Muscle layer of colon (tissue), 2 donors: Measurements from ENCODE around the gene MGAT5B.

Experiments
- H3K27ac ChIP-seq: one replicate; pipeline ENCODE4 v1.7.0; 2013; ENCODE audit warnings: low read depth, mild to moderate bottlenecking, low read length, moderate library complexity
- H3K27me3 ChIP-seq, 2 donors: one replicate each; pipeline ENCODE4 v1.7.0; 2013; ENCODE audit warnings: low read length in 2 of 2, mild to moderate bottlenecking in 2 of 2; ENCODE audit not compliant: insufficient read depth in 2 of 2, control insufficient read depth in 1 of 2
- H3K36me3 ChIP-seq: one replicate; pipeline ENCODE4 v1.7.0; 2013; ENCODE audit warnings: mild to moderate bottlenecking, low read length; ENCODE audit not compliant: insufficient read depth
- H3K4me1 ChIP-seq: one replicate; pipeline ENCODE4 v1.7.0; 2013; ENCODE audit warnings: mild to moderate bottlenecking, low read length; ENCODE audit not compliant: insufficient read depth
- H3K4me3 ChIP-seq, 2 donors: one replicate each; pipeline ENCODE4 v1.7.0; 2013; ENCODE audit warnings: low read length in 2 of 2, low read depth in 1 of 2, mild to moderate bottlenecking in 1 of 2, moderate library complexity in 1 of 2
- H3K9ac ChIP-seq: one replicate; pipeline ENCODE4 v1.7.0; 2013; ENCODE audit warnings: low read length
- H3K9me3 ChIP-seq: one replicate; pipeline ENCODE4 v1.7.0; 2013; ENCODE audit warnings: mild to moderate bottlenecking, low read length
- donor health status: abdominal sarcoma.
- donor health status: Adenocarcinoma of cecum.

MGAT5B gene

DNA sequence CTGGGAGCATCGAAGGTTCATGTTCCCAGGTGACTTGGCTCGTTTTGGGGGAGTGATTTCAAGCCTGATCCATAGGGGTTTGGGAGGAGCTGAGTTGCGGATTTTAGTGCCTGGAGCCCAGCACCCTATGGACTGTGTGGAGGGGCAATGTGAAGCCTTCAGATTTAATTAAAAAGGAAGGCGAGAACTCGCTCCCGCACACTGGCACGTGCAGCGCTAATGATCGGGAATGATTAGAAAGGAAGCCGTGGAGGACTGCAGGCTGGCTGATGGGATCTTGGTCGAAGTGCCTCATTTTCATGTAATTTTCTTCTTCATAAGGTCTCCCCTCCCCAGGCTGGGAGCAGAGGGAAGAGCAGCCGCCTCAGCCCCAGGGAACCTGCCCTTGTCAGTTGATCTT lies 12.8 kb downstream of the MGAT5B start:
- H3K36me3 ChIP-seq: no peaks in the 10 kb centered on the region
- H3K27me3 ChIP-seq: peaks cover 0 to 12% of the 10 kb centered on the region in 2 donors
- H3K27ac ChIP-seq: no peak overlapping the region
- H3K9me3 ChIP-seq: no peaks in the 10 kb centered on the region
- no peak overlapping the region for H3K9ac ChIP-seq
- H3K4me3 ChIP-seq: no peak overlapping the region
- H3K4me1 ChIP-seq: no peaks in the 10 kb centered on the region

- no peak overlapping the region for H3K27ac ChIP-seq
- H3K4me3 ChIP-seq: no peak overlapping the region
- no peaks in the 10 kb centered on the region for H3K36me3 ChIP-seq
- H3K9ac ChIP-seq: no peak overlapping the region
- peaks cover 0 to 12% of the 10 kb centered on the region in 2 donors for H3K27me3 ChIP-seq
- H3K9me3 ChIP-seq: no peaks in the 10 kb centered on the region
- H3K4me1 ChIP-seq: no peaks in the 10 kb centered on the region
Observed at GRCh38 chr17:76881408-76881807, 13.2 kb downstream of the MGAT5B start.

DNA sequence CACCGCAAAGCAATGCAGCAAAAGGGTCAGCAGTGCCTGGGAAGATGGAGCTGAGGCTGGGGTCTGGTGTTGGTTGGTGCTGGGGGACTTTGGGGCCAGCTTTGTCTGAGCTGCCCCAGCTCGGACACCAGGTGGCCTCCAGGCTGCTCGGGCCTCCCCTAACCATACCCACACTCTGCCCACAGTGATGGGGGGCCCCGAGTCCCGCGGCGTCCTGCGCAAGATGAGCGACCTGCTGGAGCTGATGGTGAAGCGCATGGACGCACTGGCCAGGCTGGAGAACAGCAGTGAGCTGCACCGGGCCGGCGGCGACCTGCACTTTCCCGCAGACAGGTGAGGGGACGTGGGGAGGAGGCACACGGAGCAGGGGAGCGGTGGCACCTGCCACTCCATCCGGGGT lies 13.8 kb downstream of the MGAT5B start:
- H3K36me3 ChIP-seq: no peaks in the 10 kb centered on the region
- no peak overlapping the region for H3K9ac ChIP-seq
- H3K9me3 ChIP-seq: no peaks in the 10 kb centered on the region
- H3K4me3 ChIP-seq: no peak overlapping the region
- no peaks in the 10 kb centered on the region for H3K4me1 ChIP-seq
- H3K27me3 ChIP-seq: peaks cover 0 to 12% of the 10 kb centered on the region in 2 donors
- H3K27ac ChIP-seq: no peak overlapping the region

DNA sequence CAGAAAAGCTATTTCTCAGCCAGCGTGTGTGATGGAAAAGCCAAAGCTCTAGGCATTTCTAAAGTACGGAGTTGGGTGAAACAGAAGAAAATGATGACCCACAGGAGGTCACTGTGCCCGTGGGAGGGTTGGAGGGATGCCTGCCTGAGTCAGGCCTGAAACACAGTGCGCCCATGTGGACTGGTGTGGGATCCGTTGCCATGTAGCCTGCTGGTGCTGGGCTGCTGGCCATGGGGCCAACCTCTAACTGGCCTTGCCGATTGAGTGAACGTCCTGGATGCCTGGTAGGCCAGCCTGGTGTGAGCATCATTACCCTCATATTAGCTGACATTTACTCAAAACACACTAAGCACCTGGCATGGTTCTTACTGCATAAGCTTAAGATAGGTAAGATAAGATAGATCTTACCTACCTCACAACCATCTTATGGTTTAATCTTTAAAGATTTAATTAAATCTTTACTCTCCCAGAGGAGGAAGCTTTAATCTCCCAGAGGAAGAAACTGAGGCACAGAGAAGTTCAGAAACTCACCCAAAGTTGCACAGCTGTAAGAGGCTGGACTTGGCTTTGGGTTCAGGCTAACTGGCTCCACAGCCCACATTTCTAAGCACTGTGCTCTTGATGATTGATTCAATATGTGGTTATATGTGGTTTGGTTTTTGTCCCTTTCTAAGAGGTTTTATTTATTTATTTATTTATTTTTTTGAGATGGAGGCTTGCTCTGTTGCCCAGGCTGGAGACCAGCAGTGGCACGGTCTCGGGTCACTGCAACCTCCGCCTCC lies 15.7 kb downstream of the MGAT5B start:
- peaks cover 0 to 8% of the 10 kb centered on the region in 2 donors for H3K27me3 ChIP-seq
- H3K9me3 ChIP-seq: no peaks in the 10 kb centered on the region
- H3K4me1 ChIP-seq: no peaks in the 10 kb centered on the region
- H3K4me3 ChIP-seq: no peak overlapping the region
- no peak overlapping the region for H3K9ac ChIP-seq
- no peak overlapping the region for H3K27ac ChIP-seq
- no peaks in the 10 kb centered on the region for H3K36me3 ChIP-seq

- H3K4me3 ChIP-seq: no peak overlapping the region
- H3K4me1 ChIP-seq: no peaks in the 10 kb centered on the region
- peaks cover 0 to 4% of the 10 kb centered on the region in 2 donors for H3K27me3 ChIP-seq
- no peaks in the 10 kb centered on the region for H3K9me3 ChIP-seq
- H3K9ac ChIP-seq: no peak overlapping the region
- H3K27ac ChIP-seq: no peak overlapping the region
- H3K36me3 ChIP-seq: no peaks in the 10 kb centered on the region
Observed at GRCh38 chr17:76884995-76885893, 17.0 kb downstream of the MGAT5B start.

GRCh38 chr17:76885894-76886290 lies 17.7 kb downstream of the MGAT5B start:
- H3K9ac ChIP-seq: no peak overlapping the region
- peaks cover 0 to 4% of the 10 kb centered on the region in 2 donors for H3K27me3 ChIP-seq
- H3K9me3 ChIP-seq: no peaks in the 10 kb centered on the region
- no peak overlapping the region for H3K27ac ChIP-seq
- no peaks in the 10 kb centered on the region for H3K36me3 ChIP-seq
- H3K4me3 ChIP-seq: no peak overlapping the region
- H3K4me1 ChIP-seq: no peaks in the 10 kb centered on the region

DNA sequence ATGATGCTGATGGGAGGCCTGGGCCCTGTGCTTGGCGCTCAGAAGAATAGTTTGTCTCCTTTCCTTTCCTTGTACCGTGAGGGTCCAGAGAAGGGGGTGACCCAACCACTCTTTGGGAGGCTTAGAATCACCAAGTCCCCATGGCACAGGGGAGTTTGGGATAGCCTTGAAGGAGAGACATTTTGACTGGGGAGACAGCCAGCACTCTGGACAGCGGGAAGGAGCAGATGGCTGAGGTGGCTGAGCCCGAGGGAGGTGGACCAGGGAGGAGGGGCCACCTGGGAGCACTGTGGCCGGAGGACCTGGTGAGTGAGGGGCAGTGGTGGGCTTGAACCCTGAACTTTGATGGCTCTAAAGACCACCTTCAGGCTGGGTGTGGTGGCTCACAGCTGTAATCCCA lies 18.2 kb downstream of the MGAT5B start:
- Histone ChIP-seq H3K36me3 (no peaks in the 10 kb centered on the region), H3K9me3 (no peaks in the 10 kb centered on the region), H3K27me3 (peaks cover 0 to 4% of the 10 kb centered on the region in 2 donors), H3K4me3 (no peak overlapping the region), H3K4me1 (no peaks in the 10 kb centered on the region), H3K27ac (no peak overlapping the region), H3K9ac (no peak overlapping the region)

DNA sequence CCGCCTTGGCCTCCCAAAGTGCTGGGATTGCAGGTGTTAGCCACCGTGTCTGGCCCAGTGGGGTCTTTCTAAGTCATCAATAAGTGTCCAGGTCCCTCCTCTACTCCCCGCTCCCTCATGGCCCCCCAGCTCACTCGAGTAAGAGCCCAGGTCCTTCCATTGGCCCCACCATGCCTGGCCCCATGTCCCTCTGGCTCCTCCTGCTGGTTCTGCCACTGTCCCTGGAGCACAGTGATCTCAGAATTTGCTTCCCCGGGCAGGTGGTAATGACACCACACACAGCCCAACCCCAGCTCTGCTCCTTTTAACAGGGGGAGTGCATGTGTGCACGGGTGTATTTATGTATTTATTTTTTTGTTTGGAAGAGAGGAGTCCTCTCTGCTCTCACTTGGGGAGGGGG lies 19.6 kb downstream of the MGAT5B start:
- no peaks in the 10 kb centered on the region for H3K36me3 ChIP-seq
- no peak overlapping the region for H3K27ac ChIP-seq
- no peaks in the 10 kb centered on the region for H3K9me3 ChIP-seq
- peaks cover 0 to 4% of the 10 kb centered on the region in 2 donors for H3K27me3 ChIP-seq
- H3K9ac ChIP-seq: no peak overlapping the region
- H3K4me1 ChIP-seq: no peaks in the 10 kb centered on the region
- H3K4me3 ChIP-seq: no peak overlapping the region

DNA sequence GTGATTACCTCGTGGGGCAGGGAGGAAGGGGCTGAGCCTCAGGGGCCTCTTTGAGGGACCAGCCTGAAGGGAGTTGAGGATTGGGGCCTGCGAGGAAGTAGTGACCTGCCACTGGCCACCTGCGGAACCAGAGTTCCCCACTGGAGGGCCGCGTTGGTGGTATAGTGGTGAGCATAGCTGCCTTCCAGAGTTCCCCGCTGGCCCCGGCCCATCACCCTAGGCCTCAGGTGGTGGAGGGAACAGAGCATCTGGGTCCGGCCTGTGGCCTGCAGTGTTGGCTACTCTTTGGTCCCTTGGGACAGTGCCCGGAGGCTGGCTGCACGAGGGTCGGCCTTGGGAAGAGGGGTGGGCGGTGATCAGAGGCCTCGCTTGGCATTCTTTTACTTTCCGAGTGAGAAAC lies 20.5 kb downstream of the MGAT5B start:
- H3K36me3 ChIP-seq: no peaks in the 10 kb centered on the region
- no peak overlapping the region for H3K9ac ChIP-seq
- H3K27ac ChIP-seq: no peak overlapping the region
- H3K4me3 ChIP-seq: no peak overlapping the region
- no peaks in the 10 kb centered on the region for H3K4me1 ChIP-seq
- no peaks in the 10 kb centered on the region for H3K9me3 ChIP-seq
- peaks cover 0 to 4% of the 10 kb centered on the region in 2 donors for H3K27me3 ChIP-seq

DNA sequence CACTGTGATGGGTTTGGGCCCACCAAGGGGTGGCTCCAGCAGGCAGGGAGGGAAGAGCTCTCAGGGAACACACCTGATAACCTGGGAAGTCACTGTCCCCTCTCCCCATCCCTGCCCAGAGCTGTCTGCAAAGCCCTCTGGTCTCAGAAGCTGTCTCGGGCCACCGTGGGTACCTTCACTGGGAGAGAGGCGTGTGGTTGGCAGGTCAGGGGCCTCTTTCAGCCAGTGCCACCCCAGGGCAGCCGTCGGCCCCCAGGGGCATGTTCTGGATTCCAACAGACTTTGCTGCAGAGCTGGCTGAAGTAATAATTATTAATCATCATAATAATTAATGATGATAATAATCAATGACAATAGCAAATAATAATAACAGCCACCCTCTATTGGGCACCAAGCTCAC lies 21.1 kb downstream of the MGAT5B start:
- Histone ChIP-seq H3K9ac (no peak overlapping the region), H3K36me3 (no peaks in the 10 kb centered on the region), H3K27me3 (peaks cover 0 to 4% of the 10 kb centered on the region in 2 donors), H3K27ac (no peak overlapping the region), H3K4me1 (no peaks in the 10 kb centered on the region), H3K4me3 (no peak overlapping the region), H3K9me3 (no peaks in the 10 kb centered on the region)

DNA sequence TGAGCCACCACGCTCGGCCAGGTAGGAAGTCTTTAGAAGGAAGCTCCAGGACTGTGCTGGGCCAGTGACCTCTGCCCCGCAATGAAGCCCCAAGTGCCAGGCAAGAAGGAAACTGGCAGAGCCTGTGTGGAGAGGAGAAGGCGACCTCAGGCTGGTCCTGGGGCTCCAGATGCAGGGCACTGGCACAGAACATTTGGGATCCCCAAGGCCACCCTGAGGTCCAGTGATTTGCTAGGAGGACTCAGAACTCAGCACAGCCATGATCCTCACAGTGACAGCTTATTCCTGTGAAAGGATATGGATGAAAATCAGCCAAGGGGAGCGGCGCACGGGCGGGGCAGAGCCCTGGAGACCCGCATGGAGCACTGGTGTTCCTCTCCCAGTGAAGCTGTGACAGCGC lies 24.1 kb downstream of the MGAT5B start:
- peaks cover 0 to 4% of the 10 kb centered on the region in 2 donors for H3K27me3 ChIP-seq
- no peaks in the 10 kb centered on the region for H3K4me1 ChIP-seq
- H3K9me3 ChIP-seq: no peaks in the 10 kb centered on the region
- no peak overlapping the region for H3K4me3 ChIP-seq
- H3K27ac ChIP-seq: no peak overlapping the region
- no peaks in the 10 kb centered on the region for H3K36me3 ChIP-seq
- H3K9ac ChIP-seq: no peak overlapping the region
